PFSK-1 (cell line): ENCODE data around the gene SEMA4F.

Experiments used
- FOXP2 ChIP-seq: optimal IDR thresholded peaks from 2 replicates; pipeline ENCODE3; 2011; ENCODE audit warnings: borderline replicate concordance, control low read depth, inconsistent platforms; ENCODE audit not compliant: insufficient read depth; ENCODE audit errors: extremely low read length, extremely low read depth
- POLR2AphosphoS5 ChIP-seq: IDR thresholded peaks from 2 replicates; pipeline ENCODE4 v1.6.1; 2012; ENCODE audit warnings: low read depth, mild to moderate bottlenecking, control low read depth, low read length, moderate library complexity
- REST ChIP-seq, 2 experiments: IDR thresholded peaks; 2 replicates each; pipeline versions ENCODE4 v1.6.1 to v1.8.0; 2011 to 2012; ENCODE audit warnings: low read depth in 2 of 2, low read length in 2 of 2, control low read depth in 1 of 2, inconsistent platforms in 1 of 2, mild to moderate bottlenecking in 1 of 2, moderate library complexity in 1 of 2; ENCODE audit not compliant: insufficient read depth in 1 of 2
- SIN3A ChIP-seq: IDR thresholded peaks from 2 replicates; pipeline ENCODE4 v1.6.1; 2012; ENCODE audit warnings: mild to moderate bottlenecking, low read length, moderate library complexity, borderline replicate concordance; ENCODE audit not compliant: insufficient read depth
- TAF1 ChIP-seq: IDR thresholded peaks from 2 replicates; pipeline ENCODE4 v1.6.1; 2012; ENCODE audit warnings: low read length, control low read depth, borderline replicate concordance; ENCODE audit not compliant: insufficient read depth

DNA sequence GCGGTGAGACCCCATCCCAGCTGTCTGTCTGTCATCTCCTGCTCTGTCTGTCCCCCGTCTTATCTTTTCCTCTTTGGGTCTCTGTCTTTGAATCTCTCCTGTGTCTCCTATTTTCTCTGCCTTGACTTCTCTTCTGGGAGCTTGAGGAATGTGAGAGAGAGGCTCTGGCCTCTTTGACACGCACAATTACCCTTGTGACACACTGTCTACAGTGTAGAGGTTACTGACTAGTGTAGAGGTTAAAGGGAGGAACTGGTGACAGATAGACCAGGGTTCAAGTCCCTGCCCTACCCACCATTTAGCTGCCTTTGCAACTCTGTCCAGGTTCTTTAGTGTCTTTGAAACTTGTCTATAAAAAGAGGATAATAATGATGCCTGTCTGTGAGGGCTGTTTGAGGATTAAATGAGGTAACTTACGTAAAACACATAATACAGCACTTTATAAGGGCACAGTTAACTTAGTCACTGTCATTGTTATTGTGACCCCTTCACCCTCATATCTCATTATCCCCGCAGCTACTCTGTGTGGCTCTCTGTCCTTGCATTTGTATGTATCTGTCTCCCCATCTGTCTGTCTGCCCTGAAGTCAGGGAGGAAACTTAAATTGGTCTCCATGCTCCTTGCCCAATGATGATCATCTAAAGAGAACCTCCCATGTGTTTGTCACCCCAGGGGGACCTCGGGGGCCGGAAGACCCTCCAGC, 19.9 kb downstream of the SEMA4F start:
- TF ChIP-seq REST (IDR thresholded peaks at IDR 0.05; ENCODE audit: insufficient read depth in 1 of 2, low read depth in 2 of 2, low read length in 2 of 2): no peak
- TF ChIP-seq TAF1: no peak
- TF ChIP-seq FOXP2: no peak
- TF ChIP-seq POLR2AphosphoS5: no peak
- no peak for TF ChIP-seq SIN3A
